Sigmoid colon (tissue), 4 donors: Measurements from ENCODE around the gene TSC22D4.

Source experiments
- EP300 ChIP-seq, 4 donors: sonication (generic); formaldehyde crosslinking; IDR thresholded peaks; one replicate each; pipeline ENCODE4 v1.6.1; 2017; ENCODE audit warnings: antibody characterized with exemption in 4 of 4
- POLR2A ChIP-seq, 2 donors: fragments of 450-650 bp; IDR thresholded peaks; one replicate each; pipeline ENCODE4 v1.6.1; 2016; ENCODE audit warnings: antibody characterized with exemption in 2 of 2, mild to moderate bottlenecking in 2 of 2, moderate library complexity in 2 of 2
- POLR2AphosphoS5 ChIP-seq, 4 donors: sonication (generic); formaldehyde crosslinking; IDR thresholded peaks; one replicate each; pipeline ENCODE4 v1.6.1; 2017; ENCODE audit warnings: antibody characterized with exemption in 4 of 4
- TF ChIP-seq, protein P1 (sequence below), 4 experiments: fragments of 450-650 bp in 3 of 4; fragments of 200-600 bp in 1 of 4; IDR thresholded peaks; one replicate each; pipeline ENCODE4 v1.5.1; 2016 to 2019; ENCODE audit warnings: antibody characterized with exemption in 4 of 4, mild to moderate bottlenecking in 3 of 4, moderate library complexity in 2 of 4

- TF ChIP-seq POLR2AphosphoS5 (IDR thresholded peaks at IDR 0.05), result no peak
- TF ChIP-seq POLR2A (IDR thresholded peaks at IDR 0.05), result no peak
- TF ChIP-seq EP300 (IDR thresholded peaks at IDR 0.05), result no peak
- TF ChIP-seq, protein P1, sequence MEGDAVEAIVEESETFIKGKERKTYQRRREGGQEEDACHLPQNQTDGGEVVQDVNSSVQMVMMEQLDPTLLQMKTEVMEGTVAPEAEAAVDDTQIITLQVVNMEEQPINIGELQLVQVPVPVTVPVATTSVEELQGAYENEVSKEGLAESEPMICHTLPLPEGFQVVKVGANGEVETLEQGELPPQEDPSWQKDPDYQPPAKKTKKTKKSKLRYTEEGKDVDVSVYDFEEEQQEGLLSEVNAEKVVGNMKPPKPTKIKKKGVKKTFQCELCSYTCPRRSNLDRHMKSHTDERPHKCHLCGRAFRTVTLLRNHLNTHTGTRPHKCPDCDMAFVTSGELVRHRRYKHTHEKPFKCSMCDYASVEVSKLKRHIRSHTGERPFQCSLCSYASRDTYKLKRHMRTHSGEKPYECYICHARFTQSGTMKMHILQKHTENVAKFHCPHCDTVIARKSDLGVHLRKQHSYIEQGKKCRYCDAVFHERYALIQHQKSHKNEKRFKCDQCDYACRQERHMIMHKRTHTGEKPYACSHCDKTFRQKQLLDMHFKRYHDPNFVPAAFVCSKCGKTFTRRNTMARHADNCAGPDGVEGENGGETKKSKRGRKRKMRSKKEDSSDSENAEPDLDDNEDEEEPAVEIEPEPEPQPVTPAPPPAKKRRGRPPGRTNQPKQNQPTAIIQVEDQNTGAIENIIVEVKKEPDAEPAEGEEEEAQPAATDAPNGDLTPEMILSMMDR (IDR thresholded peaks at IDR 0.05), result no peak
These were observed 23.8 kb downstream of the TSC22D4 start for GRCh38 chr7:100455206-100455605.
